ENCODE results near the gene PRDM16.

DNA sequence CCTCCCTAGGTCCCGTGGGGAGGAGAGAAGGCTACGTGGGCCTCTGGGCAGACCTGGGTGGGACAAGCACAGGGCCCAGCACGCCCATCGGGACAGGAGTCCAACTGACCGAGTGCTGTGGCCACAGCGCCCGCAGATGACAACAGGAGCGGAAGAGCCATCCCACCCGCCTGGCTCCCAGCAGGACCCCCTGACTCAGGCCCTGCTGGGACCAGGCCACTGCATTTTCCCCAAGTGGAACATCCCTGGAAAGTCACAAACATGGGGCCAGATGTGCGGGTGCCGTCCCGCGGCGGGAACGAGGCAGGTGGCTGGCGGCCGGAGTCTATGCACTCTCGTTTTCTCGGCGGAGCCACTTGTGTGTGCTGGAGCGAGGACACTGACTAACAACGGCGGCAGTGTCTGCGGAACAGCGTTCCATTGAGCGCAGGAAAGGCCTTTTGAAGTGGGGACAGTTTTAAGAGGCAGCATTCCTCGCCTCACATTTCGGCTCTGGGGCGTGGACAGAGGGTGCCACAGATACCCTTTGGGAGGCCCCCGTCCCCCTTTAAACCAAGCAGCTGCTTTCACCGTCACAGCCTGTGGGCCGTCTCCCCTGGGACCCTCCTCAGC is 291.7 kb downstream of the PRDM16 start:
- TF ChIP-seq, protein P1, sequence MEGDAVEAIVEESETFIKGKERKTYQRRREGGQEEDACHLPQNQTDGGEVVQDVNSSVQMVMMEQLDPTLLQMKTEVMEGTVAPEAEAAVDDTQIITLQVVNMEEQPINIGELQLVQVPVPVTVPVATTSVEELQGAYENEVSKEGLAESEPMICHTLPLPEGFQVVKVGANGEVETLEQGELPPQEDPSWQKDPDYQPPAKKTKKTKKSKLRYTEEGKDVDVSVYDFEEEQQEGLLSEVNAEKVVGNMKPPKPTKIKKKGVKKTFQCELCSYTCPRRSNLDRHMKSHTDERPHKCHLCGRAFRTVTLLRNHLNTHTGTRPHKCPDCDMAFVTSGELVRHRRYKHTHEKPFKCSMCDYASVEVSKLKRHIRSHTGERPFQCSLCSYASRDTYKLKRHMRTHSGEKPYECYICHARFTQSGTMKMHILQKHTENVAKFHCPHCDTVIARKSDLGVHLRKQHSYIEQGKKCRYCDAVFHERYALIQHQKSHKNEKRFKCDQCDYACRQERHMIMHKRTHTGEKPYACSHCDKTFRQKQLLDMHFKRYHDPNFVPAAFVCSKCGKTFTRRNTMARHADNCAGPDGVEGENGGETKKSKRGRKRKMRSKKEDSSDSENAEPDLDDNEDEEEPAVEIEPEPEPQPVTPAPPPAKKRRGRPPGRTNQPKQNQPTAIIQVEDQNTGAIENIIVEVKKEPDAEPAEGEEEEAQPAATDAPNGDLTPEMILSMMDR (IDR thresholded peaks at IDR 0.05): no peak
- TF ChIP-seq EP300 (IDR thresholded peaks at IDR 0.05): no peak
- TF ChIP-seq POLR2A (IDR thresholded peaks at IDR 0.05): no peak
